C1 segment of cervical spinal cord (tissue), 14 donors: ENCODE measurements around the gene TEX19.
"Not testable (repeated sequence)": the region's sequence is repeated elsewhere in the genome, so short reads cannot be mapped to it uniquely, and the experiment has no call there.

Source experiments
- DNase-seq, 14 donors: peaks; one replicate each; lab custom pipeline; 2025; lab: John Stamatoyannopoulos, UW

Gene TEX19

DNA sequence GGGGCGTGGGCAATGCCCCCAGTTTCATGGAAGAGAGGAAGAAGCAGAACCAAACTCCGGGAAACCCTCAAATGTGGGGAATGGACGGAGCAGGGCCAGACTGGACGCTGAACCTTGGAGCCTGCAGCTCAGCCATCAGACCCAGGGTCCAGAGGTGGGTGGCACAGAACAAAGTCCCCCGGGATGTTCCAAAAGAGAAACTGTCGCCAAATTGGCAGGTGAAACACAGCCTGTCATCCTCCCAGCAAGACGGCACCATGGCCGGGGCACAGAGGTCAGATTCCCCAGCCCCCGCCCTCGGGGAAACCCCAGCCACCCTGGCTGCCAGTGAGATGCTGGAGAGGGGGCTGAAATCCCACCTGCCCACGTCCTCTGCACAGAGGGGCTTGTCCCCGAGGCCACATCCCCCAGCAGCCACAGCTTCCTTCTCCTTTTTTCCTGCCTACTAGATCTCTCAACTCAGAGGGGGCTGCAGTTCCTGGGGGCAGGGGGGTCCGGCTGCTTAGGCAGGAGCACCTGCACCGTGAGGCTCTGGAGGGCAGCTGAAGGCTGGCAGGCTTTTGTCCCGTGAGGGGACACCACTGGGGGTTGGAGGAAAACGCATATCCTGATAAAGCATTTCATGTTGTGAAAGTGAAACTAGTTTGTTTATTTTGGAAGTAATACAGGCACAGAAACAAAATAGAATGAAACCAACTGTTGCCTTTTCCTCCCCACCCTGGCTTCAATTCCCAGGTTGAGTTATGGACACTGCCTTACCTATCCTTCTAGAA is 24.2 kb upstream of the TEX19 start:
- no peak for DNase-seq

DNA sequence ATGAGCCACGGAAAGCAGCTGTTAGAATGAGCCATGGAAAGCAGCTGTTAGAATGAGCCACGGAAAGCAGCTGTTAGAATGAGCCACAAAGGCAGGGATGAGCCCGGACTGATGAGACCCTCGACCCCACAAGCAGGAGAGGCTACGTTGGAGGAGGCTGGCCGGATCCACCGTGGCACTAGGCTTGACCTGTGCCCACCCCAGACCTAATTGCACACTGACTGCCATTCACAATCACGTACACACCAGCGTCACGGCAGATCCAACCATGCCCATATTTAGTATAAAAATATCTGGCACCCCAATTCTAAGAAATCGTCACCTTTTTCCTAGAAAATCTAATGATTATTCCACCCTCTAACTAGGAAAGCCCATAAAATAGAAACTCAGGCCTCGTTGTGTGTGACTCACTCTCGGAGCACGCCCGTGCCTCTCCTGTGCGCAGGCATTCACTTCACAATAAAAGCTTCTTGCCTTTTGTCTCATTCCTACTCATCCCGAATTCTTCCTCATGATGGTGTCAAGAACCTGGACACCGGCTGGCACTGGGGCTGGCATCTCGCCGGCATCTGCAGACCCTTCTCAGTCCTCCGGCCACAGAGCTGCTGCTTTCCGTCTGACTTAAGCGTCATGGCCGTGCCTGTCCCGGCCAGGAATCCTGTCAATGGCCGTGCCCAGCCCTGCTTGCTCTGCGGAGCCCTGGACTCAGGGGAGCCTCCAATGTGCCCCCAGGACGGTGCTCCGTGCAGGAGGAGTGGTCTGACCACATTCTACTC is 20.0 kb upstream of the TEX19 start:
- DNase-seq, result peak in 3 of 14 donors; percentile 5 to 35 (median 14)

DNA sequence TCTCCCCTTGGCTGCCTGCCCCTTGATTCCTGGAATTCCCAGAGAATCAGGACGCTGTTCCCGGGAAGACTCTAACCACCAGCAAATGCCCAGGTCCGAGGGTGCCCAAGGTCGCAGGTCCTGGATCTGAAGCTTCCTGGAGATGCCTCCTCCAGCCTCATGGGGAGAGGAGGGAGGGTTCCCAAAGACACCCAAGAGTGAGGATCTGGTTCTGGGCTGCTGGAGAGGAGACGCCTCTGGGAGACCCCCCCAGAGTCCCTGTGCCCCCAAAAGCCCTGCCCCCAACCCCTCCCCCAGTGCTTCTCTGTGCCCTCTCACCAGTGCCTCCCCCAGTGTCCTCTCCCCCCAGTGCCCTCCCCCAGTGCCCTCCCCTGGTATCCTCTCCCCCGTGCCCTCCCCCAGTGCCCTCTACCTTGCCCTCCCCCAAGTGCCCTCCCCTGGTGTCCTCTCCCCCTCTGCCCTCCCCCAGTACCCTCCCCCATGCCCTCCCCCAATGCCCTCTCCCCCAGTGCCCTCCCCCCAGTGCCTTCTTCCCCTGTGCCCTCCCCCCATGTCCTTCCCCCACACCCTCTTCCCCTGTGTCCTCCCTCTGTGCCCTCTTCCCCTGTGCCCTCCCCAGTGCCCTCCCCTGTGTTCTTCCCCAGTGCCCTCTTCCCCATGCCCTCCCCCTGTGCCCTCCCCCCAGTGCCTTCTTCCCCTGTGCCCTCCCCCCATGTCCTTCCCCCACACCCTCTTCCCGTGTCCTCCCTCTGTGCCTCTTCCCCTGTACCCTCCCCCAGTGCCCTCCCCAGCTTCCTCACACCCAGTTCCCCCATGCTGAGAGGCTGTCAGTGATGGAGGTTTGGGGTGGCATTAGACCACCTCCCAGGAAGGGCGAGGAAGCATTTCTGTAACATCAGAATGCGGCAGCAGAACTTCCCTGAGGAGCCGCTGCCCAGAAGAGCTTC is 19.1 kb upstream of the TEX19 start:
- no peak for DNase-seq

DNA sequence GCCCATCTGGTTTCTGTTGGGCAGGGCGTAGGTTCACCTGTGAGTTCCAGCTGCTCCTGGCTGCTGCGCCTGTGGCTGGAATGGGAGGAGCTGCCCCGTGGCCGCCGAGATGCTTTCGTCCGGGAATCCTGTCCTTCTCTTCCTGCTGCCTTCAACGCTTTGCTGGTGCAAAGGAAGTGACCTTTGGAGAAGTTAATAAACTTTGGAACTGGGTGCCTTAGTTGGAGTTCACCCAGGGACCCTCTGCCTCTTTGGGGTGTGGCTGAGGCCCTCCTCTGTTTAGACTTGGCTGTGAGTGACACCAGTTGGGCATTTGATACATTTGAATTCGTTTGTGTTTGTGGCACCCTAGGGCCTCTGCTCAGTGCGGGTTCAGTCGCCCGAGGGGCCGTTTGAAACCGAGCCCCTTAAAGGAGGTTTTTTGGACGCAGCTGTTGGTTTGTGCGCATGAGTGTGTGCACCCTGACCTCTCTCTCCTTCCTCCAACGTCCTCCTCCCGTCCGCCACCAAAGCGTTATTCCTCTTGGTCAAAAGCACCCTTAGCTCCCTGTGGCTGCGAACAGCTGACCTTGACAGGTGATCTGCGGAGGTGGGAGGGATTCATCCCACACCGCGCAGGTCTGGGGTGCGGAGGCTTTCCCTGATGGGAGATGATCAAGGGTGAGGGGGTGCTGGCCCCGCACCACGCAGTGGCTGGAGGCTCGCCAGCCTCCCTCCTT is 16.5 kb upstream of the TEX19 start:
- no peak for DNase-seq

DNA sequence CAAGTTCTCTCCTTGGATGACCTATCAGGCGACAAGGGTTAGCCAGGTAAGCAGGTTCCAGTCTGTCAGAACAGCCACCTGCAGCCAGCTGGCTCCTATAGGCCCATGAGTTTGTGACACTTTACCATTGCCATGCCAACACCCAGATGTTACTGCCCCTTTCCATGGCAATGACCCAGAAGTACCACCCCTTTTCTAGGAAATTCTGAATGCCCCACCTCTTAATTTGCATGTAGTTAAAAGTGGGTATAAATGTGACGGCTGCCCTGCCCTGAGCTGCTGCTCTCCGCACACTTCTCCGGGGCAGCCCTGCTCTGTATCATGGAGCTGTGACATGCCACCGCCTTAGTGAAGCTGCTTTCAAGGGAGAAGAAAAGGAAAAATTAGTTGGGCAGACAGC is 15.5 kb upstream of the TEX19 start:
- no peak for DNase-seq

DNA sequence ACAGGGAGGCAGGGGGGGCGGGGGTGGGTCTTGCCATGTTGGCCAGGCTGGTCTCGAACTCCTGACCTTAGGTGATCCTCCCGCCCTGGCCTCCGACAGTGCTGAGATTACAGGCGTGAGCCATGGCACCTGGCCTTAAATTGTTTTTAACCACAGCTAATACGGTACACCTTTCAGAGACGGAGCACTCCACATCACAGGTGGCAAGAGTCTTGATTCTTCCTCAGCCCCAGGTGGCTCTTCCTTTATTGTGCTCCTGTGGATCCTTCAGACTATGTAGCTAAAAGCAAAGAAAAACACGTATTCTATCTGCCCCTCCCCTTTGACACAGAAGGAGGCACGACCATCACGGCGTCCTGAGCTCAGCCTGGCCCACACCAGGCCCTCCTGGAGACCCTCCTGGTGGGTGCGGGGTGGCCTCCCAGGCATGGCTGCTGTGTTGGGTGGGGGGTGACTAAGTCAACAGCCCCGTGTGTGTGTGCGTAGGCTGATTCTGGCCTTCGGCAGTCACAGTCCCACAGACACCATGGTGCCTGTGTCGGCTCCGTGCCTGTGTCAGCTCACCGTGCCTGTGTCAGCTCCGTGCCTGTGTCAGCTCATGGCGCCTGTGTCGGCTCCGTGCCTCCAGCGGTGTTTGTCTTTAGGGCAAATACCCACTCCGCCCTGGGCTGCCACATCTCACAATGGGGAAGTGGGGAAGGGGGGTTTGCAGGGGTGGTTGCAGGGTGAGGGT is 14.7 kb upstream of the TEX19 start:
- no peak for DNase-seq

DNA sequence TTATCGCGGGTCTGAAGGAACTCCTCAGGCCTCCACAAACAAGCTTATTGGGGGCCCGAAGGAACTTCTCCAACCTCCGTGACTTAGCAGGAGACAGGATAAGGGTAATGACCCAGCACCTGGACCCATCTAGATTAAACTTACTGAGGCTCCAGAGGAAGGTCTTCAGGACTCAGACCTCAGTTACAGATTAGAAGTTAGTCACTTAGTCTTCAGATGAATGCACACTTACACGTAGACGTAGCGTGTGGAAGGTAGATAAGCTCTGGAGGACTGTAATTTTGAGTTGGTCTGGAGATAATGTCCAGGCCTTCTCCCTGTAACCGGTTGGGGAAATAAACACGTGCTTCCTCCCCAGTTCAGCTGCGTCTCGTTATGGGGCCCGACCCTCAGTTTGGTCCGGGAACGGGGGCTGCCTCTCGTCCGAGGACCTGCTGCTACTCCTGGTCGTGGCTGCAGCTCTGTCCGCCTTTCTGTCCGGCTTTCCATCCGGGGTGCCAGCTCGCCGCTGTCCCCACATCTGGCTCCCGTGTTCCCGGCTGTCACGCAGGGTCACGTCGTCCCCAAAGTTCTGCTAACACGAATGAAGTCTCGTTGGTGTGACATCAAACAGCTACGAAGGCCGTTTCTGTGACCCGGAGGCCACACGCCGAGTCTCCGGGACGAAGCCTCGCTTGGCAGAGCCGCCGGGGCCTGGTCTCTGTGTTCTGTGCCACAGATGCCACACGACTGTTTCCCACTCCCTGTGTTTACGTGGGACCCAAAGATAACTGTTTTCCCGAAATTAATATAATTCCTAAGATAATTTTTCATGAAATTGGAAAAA is 13.7 kb upstream of the TEX19 start:
- DNase-seq, result no peak

DNA sequence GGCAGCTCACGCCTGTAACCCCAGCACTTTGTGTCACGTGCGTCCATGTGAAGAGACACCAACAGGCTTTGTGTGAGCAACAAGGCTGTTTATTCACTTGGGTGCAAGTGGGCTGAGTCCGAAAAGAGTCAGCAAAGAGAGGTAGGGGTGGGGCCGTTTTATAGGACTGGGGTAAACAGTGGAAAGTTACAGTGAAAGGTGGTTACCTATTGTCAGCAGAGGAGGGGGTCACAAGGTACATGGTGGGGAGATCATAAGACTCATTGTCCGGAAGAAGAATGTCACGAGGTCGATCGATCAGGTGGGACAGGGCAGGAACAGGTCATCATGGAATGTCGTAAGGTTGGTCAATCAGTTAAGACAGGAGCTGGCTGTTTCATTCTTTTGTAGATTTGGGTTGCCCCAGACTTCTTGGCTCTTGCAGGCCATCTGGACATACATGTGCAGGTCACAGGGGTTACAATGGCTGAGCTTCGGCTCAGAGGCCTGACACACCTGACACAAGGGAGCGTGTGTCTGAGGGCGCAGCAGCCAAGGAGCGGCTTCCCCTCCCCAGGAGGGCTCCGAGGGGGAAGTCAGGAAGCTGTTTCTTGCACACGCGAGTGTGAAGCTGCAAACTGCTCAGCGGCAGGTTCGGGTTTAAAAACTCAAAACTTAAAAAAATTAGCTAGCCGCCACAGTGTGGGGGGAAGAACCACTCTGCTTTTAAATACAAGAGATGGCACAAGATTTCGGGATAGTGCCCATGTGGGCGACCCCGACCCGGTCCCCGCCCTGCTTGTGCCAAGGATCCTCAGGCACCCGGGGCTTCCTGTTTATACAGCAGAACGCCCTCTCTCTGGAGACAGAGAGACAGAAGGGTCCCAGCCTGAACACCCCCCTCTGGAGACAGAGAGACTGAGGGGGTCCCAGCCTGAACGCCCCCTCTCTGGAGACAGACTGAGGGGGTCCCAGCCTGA is 12.4 kb upstream of the TEX19 start:
- DNase-seq, result no peak

DNA sequence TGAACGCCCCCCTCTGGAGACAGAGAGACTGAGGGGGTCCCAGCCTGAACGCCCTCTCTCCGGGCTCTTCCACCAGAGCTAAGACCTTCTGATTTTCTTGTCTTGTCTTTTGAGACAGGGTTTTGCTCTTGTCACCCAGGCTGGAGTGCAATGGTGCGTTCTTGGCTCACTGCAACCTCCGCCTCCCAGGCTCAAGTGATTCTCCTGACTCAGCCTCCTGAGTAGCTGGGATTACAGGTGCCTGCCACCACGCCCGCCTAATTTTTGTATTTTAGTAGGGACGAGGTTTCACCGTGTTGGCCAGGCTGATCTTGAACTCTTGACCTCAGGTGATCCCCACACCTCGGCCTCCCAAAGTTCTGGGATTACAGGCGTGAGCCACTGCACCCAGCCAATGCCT is 11.1 kb upstream of the TEX19 start:
- not testable (repeated sequence) for DNase-seq

DNA sequence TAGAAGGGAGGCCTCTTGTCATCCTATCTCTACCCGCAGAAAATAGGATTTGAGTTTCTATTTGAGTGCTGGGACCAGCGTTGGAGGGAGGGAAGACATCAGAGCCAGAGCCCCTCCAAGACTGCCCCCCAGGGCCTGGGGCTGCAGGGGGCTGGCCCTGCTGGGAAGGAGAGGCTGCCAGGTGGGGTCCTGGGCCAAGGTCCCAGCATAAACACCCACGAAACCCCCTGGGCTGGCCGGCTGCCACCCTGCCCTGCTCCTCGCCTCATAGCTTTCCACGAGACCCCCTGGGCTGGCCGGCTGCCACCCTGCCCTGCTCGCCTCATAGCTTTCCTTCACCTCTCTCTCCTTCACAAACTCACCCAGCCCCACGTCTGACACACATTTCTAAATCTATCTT is 10.6 kb upstream of the TEX19 start:
- DNase-seq, result no peak

DNA sequence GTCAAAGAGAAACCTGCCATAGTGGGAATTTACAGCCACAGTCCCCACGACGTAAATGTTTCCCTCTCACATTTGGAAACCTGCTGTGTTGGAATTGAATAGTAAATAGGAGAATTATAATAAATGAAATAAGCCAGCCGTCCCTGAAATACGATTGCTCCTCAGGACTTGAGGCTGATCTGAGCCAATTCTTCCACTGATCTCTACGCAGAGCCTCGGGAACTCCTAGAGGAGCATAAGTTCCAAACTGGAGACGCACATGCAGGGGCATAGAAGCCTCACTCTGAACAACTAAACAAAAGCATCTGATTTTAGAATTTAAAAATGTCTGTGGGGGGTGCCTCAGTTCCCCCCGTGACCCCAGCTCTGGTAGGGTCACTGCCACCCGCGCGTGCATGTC is 10.2 kb upstream of the TEX19 start:
- no peak for DNase-seq

DNA sequence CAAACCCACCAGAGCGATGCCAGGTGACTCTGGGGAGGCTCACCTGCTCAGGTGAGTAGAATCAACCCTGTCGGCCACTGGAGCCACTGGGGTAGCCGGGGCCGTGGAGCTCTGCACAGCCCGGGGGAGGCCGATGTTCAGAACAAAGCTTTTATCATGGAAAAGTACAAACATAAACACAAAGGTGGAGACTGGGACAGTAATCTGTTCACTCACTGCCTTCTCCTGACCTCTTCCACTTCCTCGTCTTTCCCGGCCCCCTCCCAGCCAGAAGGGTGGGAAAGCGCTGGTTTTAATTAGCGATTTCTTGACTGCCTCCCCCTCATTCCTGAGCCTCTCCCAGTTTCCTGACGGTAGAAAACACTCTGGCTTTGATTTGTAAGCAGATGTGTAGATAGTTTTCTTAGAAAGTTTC is 9.8 kb upstream of the TEX19 start:
- no peak for DNase-seq

DNA sequence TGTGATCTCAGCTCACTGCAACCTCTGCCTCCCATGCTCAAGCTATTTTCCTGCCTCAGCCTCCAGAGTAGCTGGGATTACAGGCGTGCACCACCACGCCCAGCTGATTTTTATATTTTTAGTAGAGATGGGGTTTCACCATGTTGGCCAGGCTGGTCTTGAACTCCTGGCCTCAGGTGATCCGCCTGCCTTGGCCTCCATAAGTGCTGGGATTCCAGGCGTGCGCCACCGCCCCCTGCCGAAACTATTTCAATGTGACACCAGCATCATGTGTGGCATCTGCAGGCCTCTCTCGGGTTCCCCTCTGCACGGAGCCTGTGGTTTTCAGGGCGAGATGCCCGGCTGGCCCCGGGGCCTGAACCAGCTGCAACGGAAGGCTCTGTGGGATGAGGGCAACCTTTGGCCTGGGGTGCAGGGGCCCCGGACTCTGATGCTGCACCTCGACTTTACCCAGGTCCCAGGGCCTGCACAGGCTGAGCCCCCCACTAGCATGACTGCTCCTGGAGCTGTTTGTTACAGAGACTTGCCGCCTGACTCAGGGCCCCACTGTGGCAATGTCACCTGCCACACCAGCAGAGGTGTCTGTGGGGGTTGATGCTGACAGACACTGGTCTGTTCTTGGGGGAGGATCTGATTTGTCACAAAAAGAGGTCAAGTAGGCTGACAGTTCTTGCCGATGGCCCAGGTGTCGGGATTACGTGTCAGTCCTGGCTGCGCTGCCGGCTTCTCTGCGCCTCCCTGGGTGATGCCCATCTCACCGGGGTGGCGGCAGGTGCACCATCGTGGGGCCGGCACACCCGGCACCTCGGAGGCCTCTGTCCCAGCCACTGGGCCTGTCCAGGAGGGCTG is 8.6 kb upstream of the TEX19 start:
- DNase-seq, result no peak

DNA sequence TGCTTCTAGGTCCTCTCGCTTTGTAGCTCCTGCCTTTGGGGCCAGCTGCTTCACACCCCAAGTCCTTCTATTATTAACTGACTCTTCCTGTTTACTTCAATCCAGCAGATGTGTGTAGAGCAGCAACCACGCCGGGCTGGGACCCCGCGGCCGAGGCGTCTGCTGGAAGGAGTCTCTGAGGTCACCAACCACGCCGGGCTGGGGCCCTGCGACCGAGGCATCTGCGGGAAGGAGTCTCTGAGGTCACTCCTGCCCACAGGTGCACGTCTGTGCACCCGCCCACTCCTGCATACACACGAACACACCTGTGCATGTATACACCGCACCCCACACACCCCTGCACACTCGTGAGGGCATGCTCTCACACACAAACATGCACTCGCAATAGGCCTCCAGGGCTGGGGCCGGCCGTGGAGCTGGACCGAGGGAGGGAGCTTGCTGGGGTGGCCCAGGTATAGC is 7.8 kb upstream of the TEX19 start:
- no peak for DNase-seq

DNA sequence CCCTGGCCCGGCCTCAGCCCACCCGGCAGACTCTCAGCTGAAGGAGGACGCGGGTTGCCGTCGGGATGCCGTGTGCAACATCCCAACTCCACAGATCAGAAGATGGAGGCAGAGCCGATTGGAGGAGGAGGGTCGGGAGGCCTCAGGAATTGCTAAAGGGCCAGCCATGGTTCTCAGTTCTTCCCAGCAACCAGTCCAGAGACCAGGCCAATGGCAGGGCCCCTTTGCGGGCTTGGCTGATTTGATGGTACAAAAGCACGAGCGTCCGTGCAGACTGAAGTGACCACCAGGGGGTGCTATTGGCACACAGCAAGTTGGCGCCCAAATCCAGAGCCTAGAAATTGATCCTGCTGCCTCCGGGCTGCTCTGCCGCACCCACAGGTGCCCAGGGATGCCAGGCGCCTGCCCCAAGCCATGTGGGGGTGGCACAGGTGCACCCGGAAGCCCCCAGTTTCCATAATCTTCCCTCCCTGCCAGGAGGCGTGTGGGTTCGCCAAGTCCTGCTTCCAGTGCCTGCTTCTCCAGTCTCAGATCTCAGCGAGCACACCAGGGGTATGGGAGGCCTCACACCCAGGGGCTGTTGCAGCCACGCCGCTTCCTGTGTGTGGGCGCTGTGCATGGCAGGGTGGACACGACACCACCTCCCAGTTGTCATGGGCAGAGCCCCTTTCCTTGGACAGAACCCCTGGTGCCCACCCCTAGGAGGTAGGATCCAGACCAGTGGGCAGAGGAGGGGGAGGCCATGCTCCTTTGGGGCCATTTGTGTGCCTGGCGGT is 7.1 kb upstream of the TEX19 start:
- peak in 13 of 14 donors; percentile 11 to 78 (median 52) for DNase-seq

DNA sequence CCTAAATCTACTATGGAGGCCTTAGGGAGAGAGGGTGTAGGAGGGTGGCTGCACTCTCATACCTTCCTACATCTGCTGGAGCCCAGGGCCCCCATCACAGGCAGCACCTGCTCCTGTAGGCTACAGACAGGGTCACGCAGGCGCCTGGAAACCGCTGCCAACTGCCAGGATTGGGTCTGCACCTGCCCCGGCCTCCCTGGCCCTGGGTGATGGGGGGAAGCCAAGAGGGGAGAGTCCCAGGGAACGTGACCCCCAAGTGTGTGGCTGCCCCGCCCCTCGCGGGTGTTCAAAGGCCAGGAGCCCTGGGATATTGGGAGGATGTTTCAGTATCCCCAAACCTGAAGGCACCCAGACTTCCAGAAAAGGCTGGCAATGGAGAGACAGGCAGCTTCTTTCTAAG is 5.6 kb upstream of the TEX19 start:
- DNase-seq, result no peak
